Endothelial cell of umbilical vein (primary cell): Measurements from ENCODE around the gene RFNG.

Experiments used
- MYC ChIP-seq: IDR thresholded peaks from one replicate; pipeline ENCODE4 v1.6.1; 2011; ENCODE audit warnings: mild to moderate bottlenecking, low read depth, low read length
- TF ChIP-seq, protein P1 (sequence below), 2 donors: IDR thresholded peaks; 1 replicate in 1 of 2; 2 replicates in 1 of 2; pipeline ENCODE4 v1.5.1; 2011; ENCODE audit warnings: low read length in 2 of 2, mild to moderate bottlenecking in 2 of 2, moderate library complexity in 2 of 2, control low read depth in 1 of 2, inconsistent platforms in 1 of 2, low read depth in 1 of 2; ENCODE audit not compliant: insufficient read depth in 1 of 2; ENCODE audit errors: extremely low read depth in 1 of 2

DNA sequence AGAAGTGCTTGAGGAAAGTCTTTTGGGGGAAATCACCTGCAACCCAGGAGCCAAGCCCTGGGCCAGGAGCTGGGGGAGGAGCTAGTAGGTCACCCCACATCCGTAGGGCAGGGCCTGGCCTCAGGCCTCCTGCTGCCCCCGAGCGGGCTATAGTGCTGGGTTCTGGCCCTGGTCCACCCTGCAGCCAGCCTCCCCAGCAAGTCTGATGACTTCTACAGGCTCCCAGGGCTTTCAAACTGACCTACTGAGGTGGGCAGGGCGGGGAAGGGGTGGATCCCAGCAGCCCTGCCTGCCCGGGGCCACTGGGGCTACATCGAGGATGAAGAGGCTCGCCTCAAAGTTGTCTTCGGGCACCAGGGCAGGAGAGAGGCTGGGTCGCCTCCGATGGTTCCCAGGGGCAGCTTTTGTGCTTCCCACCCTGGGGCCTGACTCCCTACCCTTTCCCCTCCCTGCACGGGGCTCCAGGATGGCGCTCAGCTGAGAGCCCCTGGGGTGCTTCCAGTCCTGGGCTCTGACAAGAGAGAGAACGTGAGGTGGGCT is 33.9 kb downstream of the RFNG start:
- TF ChIP-seq, protein P1, sequence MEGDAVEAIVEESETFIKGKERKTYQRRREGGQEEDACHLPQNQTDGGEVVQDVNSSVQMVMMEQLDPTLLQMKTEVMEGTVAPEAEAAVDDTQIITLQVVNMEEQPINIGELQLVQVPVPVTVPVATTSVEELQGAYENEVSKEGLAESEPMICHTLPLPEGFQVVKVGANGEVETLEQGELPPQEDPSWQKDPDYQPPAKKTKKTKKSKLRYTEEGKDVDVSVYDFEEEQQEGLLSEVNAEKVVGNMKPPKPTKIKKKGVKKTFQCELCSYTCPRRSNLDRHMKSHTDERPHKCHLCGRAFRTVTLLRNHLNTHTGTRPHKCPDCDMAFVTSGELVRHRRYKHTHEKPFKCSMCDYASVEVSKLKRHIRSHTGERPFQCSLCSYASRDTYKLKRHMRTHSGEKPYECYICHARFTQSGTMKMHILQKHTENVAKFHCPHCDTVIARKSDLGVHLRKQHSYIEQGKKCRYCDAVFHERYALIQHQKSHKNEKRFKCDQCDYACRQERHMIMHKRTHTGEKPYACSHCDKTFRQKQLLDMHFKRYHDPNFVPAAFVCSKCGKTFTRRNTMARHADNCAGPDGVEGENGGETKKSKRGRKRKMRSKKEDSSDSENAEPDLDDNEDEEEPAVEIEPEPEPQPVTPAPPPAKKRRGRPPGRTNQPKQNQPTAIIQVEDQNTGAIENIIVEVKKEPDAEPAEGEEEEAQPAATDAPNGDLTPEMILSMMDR (IDR thresholded peaks at IDR 0.05; ENCODE audit: extremely low read depth in 1 of 2, insufficient read depth in 1 of 2, low read depth in 1 of 2, low read length in 2 of 2), result no peak
- no peak for TF ChIP-seq MYC
